H9 (cell line): ENCODE results near the gene RNF208. TPM values are rescaled to one million over a fixed set of nuclear protein-coding genes. Genes with fewer than 3 reads are reported as not detected.

Source experiments
- DNase-seq: peaks from one replicate; pipeline ENCODE4 v3.0.0-alpha.2; 2017
- H2AFZ ChIP-seq: one replicate; pipeline ENCODE4 v1.6.1; 2013; ENCODE audit warnings: mild to moderate bottlenecking, low read length, control low read depth, moderate library complexity
- H2AK5ac ChIP-seq: 2 replicates; pipeline ENCODE4 v1.6.1; 2013; ENCODE audit warnings: low read length, control low read depth, mixed read lengths; ENCODE audit not compliant: insufficient read length
- H2BK120ac ChIP-seq: one replicate; pipeline ENCODE4 v1.6.1; 2013; ENCODE audit warnings: low read depth, mild to moderate bottlenecking, low read length, control low read depth, inconsistent platforms; ENCODE audit not compliant: poor library complexity, severe bottlenecking
- H2BK12ac ChIP-seq: 2 replicates; pipeline ENCODE4 v1.6.1; 2013; ENCODE audit warnings: low read length, control low read depth, mixed read lengths, low read depth; ENCODE audit not compliant: insufficient read length
- H2BK15ac ChIP-seq: 2 replicates; pipeline ENCODE4 v1.6.1; 2013; ENCODE audit warnings: low read depth, low read length, control low read depth
- H2BK20ac ChIP-seq: one replicate; pipeline ENCODE4 v1.6.1; 2013; ENCODE audit warnings: low read depth, mild to moderate bottlenecking, low read length, control low read depth, inconsistent platforms; ENCODE audit not compliant: poor library complexity, severe bottlenecking
- H2BK5ac ChIP-seq: 2 replicates; pipeline ENCODE4 v1.6.1; 2013; ENCODE audit warnings: low read length, control low read depth, mixed read lengths; ENCODE audit not compliant: insufficient read length
- H3K14ac ChIP-seq: 2 replicates; pipeline ENCODE4 v1.6.1; 2013; ENCODE audit warnings: low read length, control low read depth; ENCODE audit not compliant: insufficient read depth
- H3K18ac ChIP-seq: 2 replicates; pipeline ENCODE4 v1.6.1; 2013; ENCODE audit warnings: low read depth, mild to moderate bottlenecking, mixed read lengths, low read length, control low read depth; ENCODE audit not compliant: insufficient read length
- H3K23ac ChIP-seq: 2 replicates; pipeline ENCODE4 v1.6.1; 2013; ENCODE audit warnings: low read length, control low read depth, mixed read lengths, low read depth; ENCODE audit not compliant: insufficient read length
- H3K23me2 ChIP-seq: 2 replicates; pipeline ENCODE4 v1.6.1; 2013; ENCODE audit warnings: low read depth, mild to moderate bottlenecking, mixed read lengths, low read length, control low read depth; ENCODE audit not compliant: insufficient read length, poor library complexity, severe bottlenecking
- H3K27ac ChIP-seq: 2 replicates; pipeline ENCODE4 v1.5.1; 2013; ENCODE audit warnings: low read length, control low read depth, mixed read lengths, low read depth; ENCODE audit not compliant: insufficient read length
- H3K27me3 ChIP-seq: 2 replicates; pipeline ENCODE4 v1.6.1; 2013; ENCODE audit warnings: low read length, control low read depth, inconsistent platforms; ENCODE audit not compliant: insufficient read depth
- H3K4ac ChIP-seq: 2 replicates; pipeline ENCODE4 v1.6.1; 2013; ENCODE audit warnings: low read depth, mild to moderate bottlenecking, control low read depth, inconsistent platforms, low read length, moderate library complexity
- H3K4me1 ChIP-seq: 2 replicates; pipeline ENCODE4 v1.6.1; 2013; ENCODE audit warnings: low read length, control low read depth, inconsistent platforms; ENCODE audit not compliant: insufficient read depth
- H3K4me2 ChIP-seq: 2 replicates; pipeline ENCODE4 v1.6.1; 2013; ENCODE audit warnings: low read length, control low read depth, mixed read lengths; ENCODE audit not compliant: insufficient read length, insufficient read depth
- H3K56ac ChIP-seq: 2 replicates; pipeline ENCODE4 v1.6.1; 2013; ENCODE audit warnings: low read depth, mild to moderate bottlenecking, mixed read lengths, low read length, control low read depth; ENCODE audit not compliant: insufficient read length
- H3K79me1 ChIP-seq: 2 replicates; pipeline ENCODE4 v1.6.1; 2013; ENCODE audit warnings: low read depth, mild to moderate bottlenecking, moderate library complexity, low read length, control low read depth, inconsistent platforms; ENCODE audit not compliant: insufficient read depth, poor library complexity, severe bottlenecking
- H3K79me2 ChIP-seq: 2 replicates; pipeline ENCODE4 v1.6.1; 2013; ENCODE audit warnings: low read length, control low read depth, inconsistent platforms; ENCODE audit not compliant: insufficient read depth
- H3K9ac ChIP-seq: 2 replicates; pipeline ENCODE4 v1.6.1; 2013; ENCODE audit warnings: low read length, control low read depth, mixed read lengths; ENCODE audit not compliant: insufficient read length; ENCODE audit errors: extremely low read depth
- H3K9me3 ChIP-seq: one replicate; pipeline ENCODE4 v1.6.1; 2013; ENCODE audit warnings: low read depth, low read length, inconsistent platforms; ENCODE audit not compliant: control insufficient read depth
- H3T11ph ChIP-seq: one replicate; pipeline ENCODE4 v1.6.1; 2013; ENCODE audit warnings: mild to moderate bottlenecking, low read length, control low read depth, inconsistent platforms
- H4K20me1 ChIP-seq: one replicate; pipeline ENCODE4 v1.6.1; 2013; ENCODE audit not compliant: control insufficient read depth, insufficient read length, insufficient read depth
- H4K5ac ChIP-seq: 2 replicates; pipeline ENCODE4 v1.6.1; 2013; ENCODE audit warnings: low read depth, mild to moderate bottlenecking, mixed read lengths, low read length, control low read depth; ENCODE audit not compliant: insufficient read length
- H4K8ac ChIP-seq: replicated peaks from 2 replicates; pipeline ENCODE4 v1.6.1; 2013; ENCODE audit warnings: low read length, control low read depth, mixed read lengths, low read depth; ENCODE audit not compliant: insufficient read length
- H4K91ac ChIP-seq: 2 replicates; pipeline ENCODE4 v1.6.1; 2013; ENCODE audit warnings: low read depth, mild to moderate bottlenecking, moderate library complexity, mixed read lengths, low read length, control low read depth; ENCODE audit not compliant: insufficient read length
- H3K27ac Mint-ChIP-seq, 3 experiments: 2 replicates in 2 of 3; 3 replicates in 1 of 3; pipeline ENCODE4 v1.8.0; 2020 to 2021; ENCODE audit warnings: mixed read lengths in 3 of 3, mild to moderate bottlenecking in 1 of 3, moderate library complexity in 1 of 3
- H3K27me3 Mint-ChIP-seq: 2 replicates; pipeline ENCODE4 v1.8.0; 2021; ENCODE audit warnings: low read depth, mild to moderate bottlenecking, moderate library complexity, mixed read lengths
- H3K36me3 Mint-ChIP-seq, 3 experiments: 2 replicates in 2 of 3; 3 replicates in 1 of 3; pipeline ENCODE4 v1.8.0; 2020 to 2021; ENCODE audit warnings: low read depth in 3 of 3, mixed read lengths in 3 of 3; ENCODE audit not compliant: insufficient read depth in 1 of 3
- H3K4me1 Mint-ChIP-seq, 2 experiments: 2 replicates each; pipeline ENCODE4 v1.8.0; 2020; ENCODE audit warnings: mixed read lengths in 2 of 2
- H3K4me3 Mint-ChIP-seq, 2 experiments: 2 replicates in 1 of 2; 3 replicates in 1 of 2; pipeline ENCODE4 v1.8.0; 2020 to 2021; ENCODE audit warnings: mild to moderate bottlenecking in 2 of 2, mixed read lengths in 2 of 2, moderate library complexity in 1 of 2
- H3K9me3 Mint-ChIP-seq, 2 experiments: 2 replicates in 1 of 2; 3 replicates in 1 of 2; pipeline ENCODE4 v1.8.0; 2020; ENCODE audit warnings: mild to moderate bottlenecking in 2 of 2, mixed read lengths in 2 of 2, moderate library complexity in 1 of 2
- WGBS: extraction: QIAGEN DNeasy Blood & Tissue Kit; methylation state at CpG from one replicate; pipeline ENCODE4 v1.1.7; 2013; ENCODE audit warnings: missing lambda C conversion rate, low lambda C conversion rate, mixed read lengths; ENCODE audit not compliant: insufficient read length; ENCODE audit errors: extremely low coverage; 5-methylcytosine and 5-hydroxymethylcytosine counted together
- total RNA-seq: library from RNA; stranded (reverse); gene quantifications from 2 replicates; pipeline ENCODE4 v1.2.1, GENCODE V29; 2021
- TF ChIP-seq, protein P1 (sequence below): fragments of 200-600 bp; sonication (generic); conservative IDR thresholded peaks from 3 replicates; pipeline ENCODE4 v1.8.0; 2021; ENCODE audit warnings: antibody characterized with exemption, mild to moderate bottlenecking

Gene RNF208
- total RNA-seq, 1 experiment from 2014 or later: 7.7 TPM

DNA sequence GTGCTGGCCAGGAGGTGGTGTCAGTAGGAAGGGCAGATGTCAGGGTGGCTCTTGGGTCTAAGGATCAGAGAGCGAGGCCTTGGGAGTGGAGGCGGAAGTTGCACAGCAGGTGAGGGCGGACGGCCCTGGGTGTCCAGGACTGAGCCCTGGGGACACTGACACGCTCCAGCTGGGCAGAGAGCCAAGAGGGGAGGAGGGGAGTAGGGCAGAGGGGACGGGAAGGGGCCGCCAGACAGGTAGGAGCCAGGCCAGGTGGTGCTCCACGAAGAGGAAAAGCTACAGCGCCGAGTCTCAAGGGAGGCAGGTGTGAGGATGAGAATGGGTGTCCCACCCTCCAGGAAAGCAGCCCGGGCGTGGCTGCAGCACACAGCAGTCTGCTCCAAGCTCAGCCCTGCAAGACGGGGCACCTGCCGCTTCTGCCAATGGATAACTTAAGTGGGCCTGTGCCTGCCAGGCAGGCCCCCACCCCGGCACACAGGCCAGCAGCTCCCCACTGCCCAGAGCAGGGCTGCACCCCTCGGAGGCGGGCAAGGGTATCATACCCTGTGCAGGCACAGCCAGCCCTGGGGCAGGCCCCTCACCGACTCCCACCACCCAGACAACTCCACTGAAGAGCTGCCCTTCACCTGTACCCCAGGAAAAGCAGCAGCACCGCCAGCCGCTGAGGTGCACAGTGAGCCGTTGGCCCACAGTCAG is 26.4 kb downstream of the RNF208 start:
- no CpG with 5 or more reads among the region's 21 CpGs for WGBS
- Mint-ChIP-seq H3K4me1 (peaks cover 5 to 16% of the 10 kb centered on the region in 2 experiments; a peak in 3 of 4 replicates), H3K4me3 (peak overlapping the region in 1 of 2 experiments; percentile 28; a peak in 1 of 5 replicates), H3K36me3 (peaks cover 2 to 11% (median 6%) of the 10 kb centered on the region in 3 experiments; a peak in 5 of 7 replicates), H3K27me3 (peaks cover 2% of the 10 kb centered on the region; the same call in 1 of the 2 replicates), H3K27ac (0 out of 7 replicates have a peak overlapping the region, but pooled peaks of 1 of the 3 experiments have one; percentile 18), H3K9me3 (no peaks in the 10 kb centered on the region)
- Histone ChIP-seq H3K4me2 (no peak overlapping the region), H3K23me2 (no peaks in the 10 kb centered on the region), H4K20me1 (no peaks in the 10 kb centered on the region), H2BK12ac (no peak overlapping the region), H2BK120ac (no peak overlapping the region), H3K9me3 (no peaks in the 10 kb centered on the region), H2AFZ (no peak overlapping the region), H3K4me1 (no peaks in the 10 kb centered on the region), H3K56ac (no peak overlapping the region), H2BK15ac (no peak overlapping the region), H4K91ac (no peak overlapping the region), H3K18ac (no peak overlapping the region), H3T11ph (no peak overlapping the region), H3K27me3 (no peaks in the 10 kb centered on the region), H2AK5ac (no peak overlapping the region), H3K79me1 (peaks cover 3% of the 10 kb centered on the region), H4K8ac (no peak overlapping the region), H3K79me2 (no peaks in the 10 kb centered on the region), H3K23ac (no peak overlapping the region), H2BK20ac (no peak overlapping the region), H3K9ac (no peak overlapping the region), H2BK5ac (no peak overlapping the region), H3K14ac (no peak overlapping the region), H3K4ac (no peak overlapping the region), H4K5ac (no peak overlapping the region), H3K27ac (no peak overlapping the region)
- TF ChIP-seq, protein P1, sequence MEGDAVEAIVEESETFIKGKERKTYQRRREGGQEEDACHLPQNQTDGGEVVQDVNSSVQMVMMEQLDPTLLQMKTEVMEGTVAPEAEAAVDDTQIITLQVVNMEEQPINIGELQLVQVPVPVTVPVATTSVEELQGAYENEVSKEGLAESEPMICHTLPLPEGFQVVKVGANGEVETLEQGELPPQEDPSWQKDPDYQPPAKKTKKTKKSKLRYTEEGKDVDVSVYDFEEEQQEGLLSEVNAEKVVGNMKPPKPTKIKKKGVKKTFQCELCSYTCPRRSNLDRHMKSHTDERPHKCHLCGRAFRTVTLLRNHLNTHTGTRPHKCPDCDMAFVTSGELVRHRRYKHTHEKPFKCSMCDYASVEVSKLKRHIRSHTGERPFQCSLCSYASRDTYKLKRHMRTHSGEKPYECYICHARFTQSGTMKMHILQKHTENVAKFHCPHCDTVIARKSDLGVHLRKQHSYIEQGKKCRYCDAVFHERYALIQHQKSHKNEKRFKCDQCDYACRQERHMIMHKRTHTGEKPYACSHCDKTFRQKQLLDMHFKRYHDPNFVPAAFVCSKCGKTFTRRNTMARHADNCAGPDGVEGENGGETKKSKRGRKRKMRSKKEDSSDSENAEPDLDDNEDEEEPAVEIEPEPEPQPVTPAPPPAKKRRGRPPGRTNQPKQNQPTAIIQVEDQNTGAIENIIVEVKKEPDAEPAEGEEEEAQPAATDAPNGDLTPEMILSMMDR: no peak
- DNase-seq: no peak
